ENCODE data around the gene LIG1.

The LIG1 gene

GRCh38 chr19:48181505-48181904 is 11.4 kb upstream of the LIG1 start:
- no peak for DNase-seq

- no peak for DNase-seq
Observed at GRCh38 chr19:48176226-48176625, 6.1 kb upstream of the LIG1 start.

DNA sequence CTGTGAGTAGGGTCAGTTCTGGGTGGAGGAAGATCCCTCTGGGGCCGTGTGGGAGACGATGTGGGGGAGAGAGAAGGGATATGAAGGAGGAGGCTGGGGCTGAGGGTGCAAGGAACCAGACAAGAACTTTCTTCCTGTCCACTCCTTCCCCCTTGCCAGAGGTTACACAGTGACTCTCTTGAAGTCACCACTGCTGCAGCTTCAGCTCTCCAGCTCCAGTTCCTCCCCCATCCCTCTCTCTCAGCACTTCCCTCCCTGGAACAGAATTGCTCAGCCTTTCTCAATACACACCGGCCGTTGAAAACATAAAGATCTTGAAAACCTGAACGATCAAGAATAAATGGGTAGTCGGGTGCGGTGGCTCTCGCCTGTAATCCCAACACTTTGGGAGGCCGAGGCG is 5.4 kb upstream of the LIG1 start:
- DNase-seq, result no peak

- no peak for DNase-seq
Observed at GRCh38 chr19:48174445-48175030, 4.4 kb upstream of the LIG1 start.

DNA sequence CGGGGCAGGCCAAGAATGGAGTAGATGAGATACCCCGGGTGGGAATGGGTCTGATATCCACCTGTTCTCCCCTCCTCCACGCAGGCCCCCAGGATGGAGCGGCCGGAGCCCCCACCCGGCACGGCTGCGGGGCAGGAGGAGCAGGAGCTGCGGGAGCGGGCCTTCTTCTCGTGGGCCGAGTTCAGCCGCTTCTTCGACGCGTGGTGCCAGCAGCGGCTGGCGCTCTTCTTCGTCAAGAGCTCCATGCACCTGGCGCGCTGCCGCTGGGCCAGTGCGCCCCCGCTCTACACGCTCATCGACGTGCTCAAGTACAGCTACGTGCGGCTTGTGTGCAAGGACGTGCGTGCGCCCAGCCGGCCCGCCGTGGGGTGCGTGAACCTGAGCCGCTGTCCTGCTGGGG is 1.6 kb upstream of the LIG1 start:
- no peak for DNase-seq

DNA sequence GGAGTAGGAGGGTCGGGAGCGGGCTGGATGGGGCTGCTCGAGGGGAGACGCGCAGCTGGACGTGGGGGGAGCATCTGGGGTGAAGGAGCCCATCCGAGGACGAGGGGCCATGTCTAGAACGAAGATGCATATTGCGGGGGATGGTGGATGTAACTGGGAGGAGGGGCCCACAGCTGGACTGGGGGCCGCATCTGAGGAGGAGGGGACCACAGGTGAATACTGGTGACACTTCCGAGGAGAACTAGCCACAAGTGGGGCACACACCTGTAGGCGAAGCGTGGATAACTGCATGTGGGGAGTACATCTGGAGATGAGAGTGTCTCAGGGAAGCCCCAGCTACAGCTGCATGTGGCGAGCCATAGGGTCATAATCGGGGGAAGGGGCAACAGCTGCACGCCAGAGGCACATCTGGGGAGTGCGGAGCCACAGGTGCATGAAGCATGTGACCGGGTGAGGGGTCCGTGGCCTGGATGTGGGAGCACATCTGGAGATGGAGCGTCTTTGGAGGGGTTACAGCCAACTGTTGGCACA is 738 bp upstream of the LIG1 start:
- DNase-seq, result no peak

DNA sequence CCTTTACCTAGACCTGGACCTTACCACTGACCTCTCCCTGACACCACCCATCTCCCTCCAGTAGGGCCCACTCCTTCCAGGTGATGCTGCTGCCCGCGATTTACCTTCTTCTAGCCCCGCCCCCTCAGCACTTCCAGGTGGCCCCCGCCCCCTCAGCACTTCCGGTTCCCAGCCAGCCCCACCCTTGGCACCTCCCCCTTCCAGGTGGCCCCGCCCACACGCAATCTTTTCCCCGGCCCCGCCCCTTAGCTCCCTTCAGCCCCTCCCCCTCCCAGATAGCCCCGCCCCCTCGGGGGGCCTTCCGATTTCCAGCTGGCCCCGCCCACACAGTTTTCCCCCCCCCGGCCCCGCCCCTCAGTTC is 586 bp downstream of the LIG1 start:
- DNase-seq, result peak; percentile 91 to 94

DNA sequence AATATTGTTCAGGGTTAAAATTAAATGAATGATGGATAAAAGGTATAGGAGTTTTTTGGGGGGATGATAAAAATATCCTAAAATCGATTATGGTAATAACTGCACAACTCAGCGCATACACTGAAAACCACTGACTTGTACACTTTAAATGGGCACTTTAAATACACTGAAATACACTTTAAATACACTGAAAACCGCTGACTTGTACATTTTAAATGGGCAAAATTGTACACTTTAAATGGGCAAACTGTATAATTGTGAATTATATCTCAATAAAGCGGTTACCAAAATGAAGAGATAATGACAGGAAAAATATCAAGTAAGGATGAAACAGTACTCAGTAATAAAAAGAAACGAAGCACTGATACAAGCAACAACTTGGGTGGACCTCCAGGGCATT is 1.5 kb downstream of the LIG1 start:
- DNase-seq, result no peak

DNA sequence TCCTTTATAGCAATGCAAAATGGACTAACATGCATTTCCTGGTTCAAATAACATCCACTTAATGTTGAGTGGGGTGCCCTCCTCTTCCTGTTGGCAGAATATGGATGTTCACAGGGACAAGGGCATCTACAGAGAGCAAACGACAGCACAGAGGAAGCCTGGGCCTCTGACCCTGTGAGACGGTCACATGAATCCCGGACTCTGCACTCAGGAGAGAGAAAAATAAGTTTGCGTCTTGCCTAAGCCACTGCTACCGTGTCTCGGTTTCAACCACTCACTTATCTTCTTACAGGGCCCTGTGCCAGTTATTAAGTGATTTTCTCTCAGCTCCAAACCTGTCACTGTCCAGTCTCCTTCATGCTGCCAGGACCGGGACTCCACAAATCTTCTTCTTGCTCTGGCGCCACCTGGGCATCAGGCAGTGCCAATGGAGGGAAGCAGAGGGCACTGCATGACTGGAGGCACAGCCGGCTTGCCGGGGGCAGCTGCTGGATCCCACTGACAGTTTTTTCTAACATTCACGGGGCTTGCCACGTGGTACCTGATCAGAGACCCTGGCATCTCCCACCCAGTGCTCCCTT is 11.8 kb downstream of the LIG1 start:
- DNase-seq, result no peak

DNA sequence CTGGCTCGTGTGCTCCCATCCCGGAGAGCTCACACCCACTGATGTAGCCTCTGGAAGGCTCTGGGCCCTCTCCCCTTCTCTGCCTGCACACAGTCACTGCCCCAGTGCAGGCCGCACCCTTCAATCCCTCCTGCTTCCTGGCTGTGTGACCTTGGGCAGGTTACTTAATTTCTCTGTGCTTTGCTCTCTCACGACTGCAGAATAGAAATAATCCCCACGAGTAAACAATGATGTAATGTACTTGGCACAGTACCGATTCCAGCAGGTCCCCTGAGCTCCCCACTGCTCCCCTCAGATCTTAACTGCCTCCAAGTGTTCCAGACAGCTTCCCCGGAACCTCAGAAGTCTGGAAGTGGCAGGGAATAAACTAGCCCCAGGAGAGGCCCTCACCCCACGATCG is 16.1 kb downstream of the LIG1 start:
- no peak for DNase-seq

GRCh38 chr19:48152551-48152950 is 17.6 kb downstream of the LIG1 start:
- peak; percentile 71 to 76 for DNase-seq

DNA sequence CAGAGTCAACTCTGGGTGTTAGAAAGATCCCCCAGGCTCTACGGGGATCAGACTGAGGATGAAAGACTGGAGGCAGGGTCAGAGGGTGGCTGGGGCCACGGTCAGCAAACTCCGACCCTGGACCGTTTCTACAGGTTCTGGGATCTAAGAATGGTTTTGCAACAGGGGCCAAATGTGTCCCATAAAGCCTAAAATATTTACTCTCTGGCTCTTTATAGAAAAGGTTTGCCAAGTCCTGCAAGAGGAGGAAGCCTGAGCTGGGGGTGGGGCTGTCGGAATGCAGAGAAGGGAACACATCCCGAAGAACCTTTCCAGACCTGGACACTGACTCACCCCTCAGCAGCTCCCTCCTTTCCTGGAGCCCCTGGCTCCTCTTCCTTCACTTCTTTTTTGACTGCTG is 20.7 kb downstream of the LIG1 start:
- no peak for DNase-seq

DNA sequence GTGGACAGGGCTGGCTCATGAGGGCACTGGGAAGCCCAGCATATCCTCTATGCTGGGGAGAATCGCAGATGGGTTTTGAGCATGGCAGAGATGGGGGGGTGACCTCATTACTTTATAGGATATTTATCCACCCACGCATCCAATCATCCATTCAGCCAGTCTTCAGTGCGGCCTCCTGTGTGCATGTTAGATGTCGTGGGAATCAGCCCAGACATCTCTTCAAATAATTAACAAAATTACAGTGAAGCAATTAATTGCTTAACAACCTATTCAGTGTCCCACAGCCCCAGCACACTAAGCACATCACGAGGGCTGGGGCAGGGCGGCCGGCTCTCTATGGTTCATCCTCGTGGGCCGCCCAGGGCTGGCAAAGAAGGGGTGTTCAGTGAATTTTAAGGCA is 21.6 kb downstream of the LIG1 start:
- no peak for DNase-seq

DNA sequence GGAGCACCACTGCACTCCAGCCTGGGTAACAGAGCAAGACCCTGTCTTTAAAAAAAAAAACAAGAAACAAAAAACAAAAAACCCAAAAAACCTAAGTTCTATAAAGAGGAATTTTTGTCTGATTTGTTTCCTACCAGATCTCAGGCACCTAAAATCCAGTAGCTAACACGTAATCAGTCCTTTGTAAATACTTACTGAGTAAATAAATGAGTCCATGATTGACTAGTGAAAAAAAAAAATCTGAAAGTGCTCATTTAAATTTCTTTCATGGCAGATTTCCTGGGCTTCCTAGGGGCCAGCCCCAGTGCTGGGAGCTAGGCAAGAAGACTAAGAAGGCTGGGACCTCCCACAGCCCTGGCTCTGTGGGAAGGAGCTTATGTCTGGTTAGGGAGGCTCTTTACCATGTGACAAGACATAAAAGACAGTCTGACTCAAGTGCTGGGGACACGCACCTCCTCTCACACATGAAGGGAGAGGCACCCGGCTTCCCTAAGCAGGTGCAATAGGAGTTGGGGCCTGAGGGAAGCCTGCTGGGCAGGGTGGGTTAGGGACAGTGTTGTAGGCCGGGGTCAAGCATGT is 22.5 kb downstream of the LIG1 start:
- no peak for DNase-seq

DNA sequence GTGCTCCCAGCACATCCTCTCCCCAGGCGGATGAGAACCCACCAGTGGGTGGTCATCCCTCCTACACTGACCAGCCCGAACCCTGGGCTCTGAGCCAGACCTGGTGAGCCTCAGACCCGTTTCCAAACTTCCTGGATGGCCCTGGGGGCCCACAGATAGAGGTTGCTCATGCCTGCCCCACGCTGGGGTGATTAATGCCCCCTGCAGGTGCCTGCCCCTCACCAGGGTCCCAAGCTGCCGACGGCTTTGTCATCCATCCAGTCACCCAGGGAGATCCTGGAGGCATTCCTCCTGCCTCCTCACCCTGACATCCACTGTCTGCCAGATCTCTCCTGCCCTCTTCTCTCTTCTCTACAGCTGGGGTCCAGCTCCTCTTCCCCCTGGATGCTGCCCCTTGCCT is 31.1 kb downstream of the LIG1 start:
- DNase-seq, result no peak

DNA sequence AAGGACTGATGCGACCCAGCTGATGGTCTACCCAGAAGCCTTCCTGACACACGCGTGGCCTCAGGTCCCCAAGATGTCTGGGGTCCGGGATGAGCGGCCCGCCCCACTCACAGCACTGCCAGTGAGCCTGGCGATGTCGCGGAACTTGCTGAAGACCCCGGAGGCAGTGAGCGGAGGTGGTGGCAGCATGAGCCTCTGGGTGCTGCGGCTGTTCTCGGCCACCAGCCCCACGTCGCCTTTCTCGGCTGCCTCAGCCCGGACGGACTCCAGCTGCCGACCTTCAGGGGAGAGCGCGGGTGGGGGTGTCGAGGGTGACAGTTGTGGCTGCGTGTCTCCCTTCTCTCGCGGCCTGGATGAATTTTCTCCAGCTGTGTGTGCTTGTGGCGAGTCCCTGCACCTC is 32.7 kb downstream of the LIG1 start:
- DNase-seq, result no peak

DNA sequence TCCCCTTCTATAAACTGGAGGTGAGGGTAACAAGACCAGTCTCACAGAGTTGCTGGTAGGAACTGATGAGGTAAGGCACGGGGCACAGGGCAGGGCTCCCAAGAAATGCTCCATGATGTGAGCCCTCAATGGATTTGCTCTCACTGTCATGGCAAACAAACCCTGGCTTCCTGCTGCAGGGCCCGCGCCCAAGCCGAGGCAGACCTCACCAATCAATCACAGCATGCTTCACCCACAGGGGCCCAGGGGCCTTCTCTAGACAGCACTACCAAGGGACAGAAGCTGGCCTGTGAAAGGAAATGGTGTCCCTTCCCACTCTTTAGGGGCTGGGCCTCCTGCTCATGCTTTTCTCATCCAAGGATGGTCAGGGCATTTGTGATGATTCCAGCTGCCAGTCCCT is 33.6 kb downstream of the LIG1 start:
- no peak for DNase-seq

DNA sequence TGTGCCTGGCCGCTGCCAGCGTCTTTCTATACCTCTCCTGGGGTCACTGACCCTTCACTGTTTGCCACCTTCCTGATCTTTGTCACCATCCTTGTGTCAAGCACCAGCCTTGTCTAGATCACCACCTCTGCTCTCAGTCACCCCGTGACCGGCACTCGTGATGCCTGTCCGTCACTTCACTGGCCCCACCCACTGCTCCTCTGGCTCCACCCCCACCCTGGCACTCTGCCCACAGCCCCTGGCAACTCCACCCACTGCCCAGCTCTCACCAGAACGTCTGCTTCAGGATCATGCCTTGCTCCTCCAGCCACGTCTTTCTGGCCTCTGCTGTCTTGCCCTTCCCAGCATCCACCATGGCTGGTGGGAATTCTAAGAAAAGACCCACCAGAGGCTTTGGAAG is 34.7 kb downstream of the LIG1 start:
- peak in 1 of 2 donors; percentile 49 for DNase-seq

GRCh38 chr19:48133094-48133493 is 37.0 kb downstream of the LIG1 start:
- no peak for DNase-seq

DNA sequence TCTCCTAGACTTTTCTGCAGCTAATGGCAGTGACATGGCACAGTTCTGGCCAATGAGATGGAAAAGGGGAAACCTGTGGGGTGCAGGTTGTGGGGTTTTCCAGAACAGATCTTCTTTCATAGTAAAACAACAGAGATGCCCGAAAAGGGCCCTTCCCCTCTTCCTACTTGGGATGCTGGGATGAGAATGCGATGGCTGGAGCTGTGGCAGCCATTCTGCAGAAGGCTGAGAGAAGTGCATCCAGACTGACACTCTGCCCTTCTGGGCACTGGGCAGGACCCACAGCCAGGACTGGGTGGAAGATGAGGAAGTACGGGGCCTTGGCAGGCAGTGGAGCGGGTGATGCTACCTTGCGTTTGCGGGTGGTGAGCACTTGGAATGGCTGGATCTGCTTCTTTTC is 42.6 kb downstream of the LIG1 start:
- no peak for DNase-seq

- DNase-seq, result peak; percentile 41 to 45
Observed at GRCh38 chr19:48123907-48124651, 46.1 kb downstream of the LIG1 start.

- no peak for DNase-seq
Observed at GRCh38 chr19:48122421-48122820, 47.7 kb downstream of the LIG1 start.

GRCh38 chr19:48121909-48122371 is 48.2 kb downstream of the LIG1 start:
- DNase-seq, result no peak

DNA sequence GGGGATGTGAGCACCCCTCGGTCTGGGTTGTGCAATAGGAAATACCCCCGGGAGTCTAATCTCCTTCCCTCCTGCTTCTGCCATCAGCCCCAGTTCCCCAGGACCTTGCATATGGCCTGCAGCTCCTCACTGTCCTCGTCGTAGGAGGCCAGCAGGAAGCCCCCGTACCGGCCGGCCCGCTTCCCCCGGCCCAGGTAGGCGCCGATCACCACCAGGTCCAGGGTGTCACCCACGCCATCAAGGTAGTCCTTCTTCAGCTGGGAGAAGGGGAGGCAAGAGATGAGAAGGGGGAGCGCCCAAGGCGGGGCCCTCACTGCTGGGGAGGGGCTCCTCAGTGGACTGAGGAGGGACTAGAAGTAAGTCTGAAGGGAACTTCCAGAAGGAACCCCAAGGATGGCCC is 49.1 kb downstream of the LIG1 start:
- no peak for DNase-seq

Measured in stimulated activated CD4-positive, alpha-beta T cell treated with anti-CD3 and anti-CD28 coated beads, Interleukin-2, amount 100 ng/mL, for 24 hours (primary cell).